Measurements from ENCODE around the gene SLC13A4.

GRCh38 chr7:135706858-135707569 is 21.0 kb downstream of the SLC13A4 start:
- TF ChIP-seq POLR2AphosphoS5 (IDR thresholded peaks at IDR 0.05; ENCODE audit: low read depth, low read length) (no peak), SPI1 (IDR thresholded peaks at IDR 0.05; ENCODE audit: low read depth, low read length) (no peak), PAX5 (IDR thresholded peaks at IDR 0.05; ENCODE audit: insufficient read depth, low read length, severe bottlenecking) (no peak), TAF1 (IDR thresholded peaks at IDR 0.05; ENCODE audit: low read depth, low read length) (no peak)

All from GM12891 (cell line).